B cell (primary cell): ENCODE data around the gene PLEKHS1. TPM values are rescaled to one million over a fixed set of nuclear protein-coding genes. Genes with fewer than 3 reads are reported as not detected.

Experiments used
- ATAC-seq: fragments of 200-7000 bp; cut with Tn5 transposase; one replicate; pipeline ENCODE4 v1.10.0; 2021; ENCODE audit warnings: low read depth, mild to moderate bottlenecking, moderate number of reproducible peaks, moderate library complexity
- CTCF ChIA-PET: fragments of 350-600 bp; sonication (Branson Sonifier 250); formaldehyde crosslinking; loops from one replicate; lab custom pipeline; 2021; ENCODE audit warnings: antibody characterized with exemption, inconsistent platforms; lab: Charles Lee
- POLR2A ChIA-PET: fragments of 350-600 bp; sonication (Branson Sonifier 250); formaldehyde crosslinking; loops from one replicate; lab custom pipeline; 2021; ENCODE audit warnings: antibody characterized with exemption; lab: Charles Lee
- DNase-seq: peaks from one replicate; pipeline ENCODE4 v3.0.0; 2013
- H2AFZ ChIP-seq: 2 replicates; pipeline ENCODE4 v1.6.1; 2012; ENCODE audit warnings: mild to moderate bottlenecking, low read depth, low read length; ENCODE audit not compliant: insufficient read depth, poor library complexity, severe bottlenecking
- H3K27ac ChIP-seq, 2 donors: 1 replicate in 1 of 2; 2 replicates in 1 of 2; pipeline ENCODE4 v1.5.1; 2012 to 2013; ENCODE audit warnings: low read length in 2 of 2, mild to moderate bottlenecking in 2 of 2, moderate library complexity in 1 of 2
- H3K27me3 ChIP-seq, 4 experiments: fragments of 200-600 bp in 1 of 4; sonication (generic) in 1 of 4; replicated peaks in 1 of 4; 1 replicate in 2 of 4; 2 replicates in 2 of 4; pipeline versions ENCODE4 v1.6.1 to v1.7.0; 2013 to 2016; ENCODE audit warnings: low read length in 3 of 4, mild to moderate bottlenecking in 2 of 4, mixed read lengths in 1 of 4, moderate library complexity in 1 of 4; ENCODE audit not compliant: insufficient read depth in 4 of 4, control insufficient read depth in 3 of 4; ENCODE audit errors: control extremely low read depth in 1 of 4
- H3K36me3 ChIP-seq, 2 experiments: replicated peaks in 1 of 2; 1 replicate in 1 of 2; 2 replicates in 1 of 2; pipeline versions ENCODE4 v1.6.1 to v1.7.1; 2013; ENCODE audit warnings: low read length in 1 of 2; ENCODE audit not compliant: insufficient read depth in 2 of 2, control insufficient read depth in 1 of 2; ENCODE audit errors: control extremely low read depth in 1 of 2, extremely low read depth in 1 of 2
- H3K4me1 ChIP-seq, 2 donors: fragments of 200-600 bp in 1 of 2; sonication (generic) in 1 of 2; 1 replicate in 1 of 2; 2 replicates in 1 of 2; pipeline versions ENCODE4 v1.5.1 to v1.6.1; 2013 to 2017; ENCODE audit warnings: low read length in 2 of 2; ENCODE audit not compliant: control insufficient read depth in 2 of 2, insufficient read depth in 2 of 2
- H3K4me2 ChIP-seq: replicated peaks from 2 replicates; pipeline ENCODE3; 2012; ENCODE audit warnings: mild to moderate bottlenecking, low read depth, low read length; ENCODE audit not compliant: poor library complexity, severe bottlenecking
- H3K4me3 ChIP-seq, 5 experiments: fragments of 200-600 bp in 1 of 5; sonication (generic) in 1 of 5; 1 replicate in 3 of 5; 2 replicates in 2 of 5; pipeline versions ENCODE4 v1.5.1 to v1.7.0; 2011 to 2016; ENCODE audit warnings: low read length in 4 of 5, mild to moderate bottlenecking in 4 of 5, low read depth in 2 of 5, control low read depth in 1 of 5, moderate library complexity in 1 of 5; ENCODE audit not compliant: insufficient read depth in 1 of 5; ENCODE audit errors: control extremely low read depth in 1 of 5, extremely low read depth in 1 of 5
- H3K79me2 ChIP-seq: fragments of 200-600 bp; sonication (generic); one replicate; pipeline ENCODE4 v1.6.0; 2016; ENCODE audit warnings: low read length; ENCODE audit not compliant: control insufficient read depth, insufficient read depth
- H3K9ac ChIP-seq: fragments of 200-600 bp; sonication (generic); 2 replicates; pipeline ENCODE4 v1.6.1; 2017; ENCODE audit warnings: mild to moderate bottlenecking, low read length, moderate library complexity
- H3K9me3 ChIP-seq, 3 donors: one replicate each; pipeline versions ENCODE4 v1.6.1 to v1.7.1; 2013; ENCODE audit warnings: low read length in 2 of 3; ENCODE audit not compliant: control insufficient read depth in 2 of 3, insufficient read depth in 1 of 3; ENCODE audit errors: control extremely low read depth in 1 of 3
- H4K20me1 ChIP-seq: 2 replicates; pipeline ENCODE4 v1.6.0; 2012; ENCODE audit warnings: mild to moderate bottlenecking, low read length; ENCODE audit not compliant: insufficient read depth, control insufficient read depth, poor library complexity, severe bottlenecking
- H3K27ac Mint-ChIP-seq: one replicate; pipeline ENCODE4 v1.8.0; 2021; ENCODE audit warnings: mixed read lengths
- H3K27me3 Mint-ChIP-seq: one replicate; pipeline ENCODE4 v1.8.0; 2021; ENCODE audit warnings: mixed read lengths
- H3K4me1 Mint-ChIP-seq: one replicate; pipeline ENCODE4 v1.8.0; 2021; ENCODE audit warnings: mixed read lengths
- H3K4me3 Mint-ChIP-seq: one replicate; pipeline ENCODE4 v1.8.0; 2021; ENCODE audit warnings: mixed read lengths
- H3K9me3 Mint-ChIP-seq: one replicate; pipeline ENCODE4 v1.8.0; 2022; ENCODE audit warnings: mixed read lengths; ENCODE audit not compliant: insufficient read depth
- EZH2 ChIP-seq: IDR thresholded peaks from 2 replicates; pipeline ENCODE4 v1.6.1; 2012; ENCODE audit warnings: borderline replicate concordance, low read depth, mild to moderate bottlenecking, moderate library complexity, low read length; ENCODE audit not compliant: insufficient read depth, poor library complexity, severe bottlenecking
- WGBS: methylation state at CpG from one replicate; pipeline ENCODE4 v1.1.5; 2013; ENCODE audit warnings: missing lambda C conversion rate; ENCODE audit not compliant: insufficient coverage; 5-methylcytosine and 5-hydroxymethylcytosine counted together
- intact Hi-C: fragments of 100-400 bp; cut with micrococcal nuclease; formaldehyde crosslinking; loops from one replicate; pipeline ENCODE4 v1.10.0; 2022
- polyA plus RNA-seq: library from polyadenylated mRNA; depleted of rRNA; stranded (reverse); fragments of >200 nt; gene quantifications from 2 replicates; pipeline ENCODE4 v1.2.3, GENCODE V29; 2012
- total RNA-seq, 2 donors: library from RNA; stranded (reverse); fragments of 120-200 nt in 1 of 2; gene quantifications; 1 replicate in 1 of 2; 2 replicates in 1 of 2; pipeline versions ENCODE4 v1.2.3 to v1.2.4, GENCODE V29; 2013 to 2022
- TF ChIP-seq, protein P1 (sequence below): fragments of 200-600 bp; IDR thresholded peaks from one replicate; pipeline ENCODE4 v1.8.0; 2022; ENCODE audit warnings: antibody characterized with exemption, mild to moderate bottlenecking

Gene PLEKHS1
- total and polyA plus RNA-seq, 2 donors (not counting 1 experiment from before 2014, with no cell fraction given) = 0.09 TPM; not detected in 1

DNA sequence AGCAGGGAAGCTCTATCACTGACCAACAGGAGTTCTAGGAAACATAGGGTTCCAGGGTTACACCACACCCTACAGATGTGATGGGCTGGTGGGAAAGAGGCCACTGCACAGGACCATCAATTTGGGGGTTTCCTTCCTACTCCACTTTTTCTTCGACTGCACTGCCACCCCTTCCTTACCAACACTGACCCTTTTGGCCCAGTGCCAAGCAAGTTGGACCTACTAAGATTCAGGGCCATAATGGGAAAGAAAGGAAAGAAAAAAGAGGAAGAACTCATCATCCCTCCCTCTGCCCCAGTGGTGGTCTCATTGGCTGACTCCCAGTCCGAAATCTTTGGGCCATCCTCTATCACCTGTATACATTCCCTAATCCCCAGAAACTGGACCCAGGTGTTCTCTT is 6.1 kb upstream of the PLEKHS1 start:
- CTCF ChIA-PET = no interaction called here
- Mint-ChIP-seq H3K27ac (no peak overlapping the region), H3K9me3 (peaks cover 3% of the 10 kb centered on the region), H3K27me3 (peaks cover 31% of the 10 kb centered on the region), H3K4me1 (no peaks in the 10 kb centered on the region), H3K4me3 (no peak overlapping the region)
- WGBS = no CpG with 5 or more reads among the region's 2 CpGs
- DNase-seq (no peak), ATAC-seq (no peak)
- no peak overlapping the region for H2AFZ ChIP-seq
- intact Hi-C loops = no loop called here
- H3K27ac ChIP-seq = no peak overlapping the region
- TF ChIP-seq, protein P1, sequence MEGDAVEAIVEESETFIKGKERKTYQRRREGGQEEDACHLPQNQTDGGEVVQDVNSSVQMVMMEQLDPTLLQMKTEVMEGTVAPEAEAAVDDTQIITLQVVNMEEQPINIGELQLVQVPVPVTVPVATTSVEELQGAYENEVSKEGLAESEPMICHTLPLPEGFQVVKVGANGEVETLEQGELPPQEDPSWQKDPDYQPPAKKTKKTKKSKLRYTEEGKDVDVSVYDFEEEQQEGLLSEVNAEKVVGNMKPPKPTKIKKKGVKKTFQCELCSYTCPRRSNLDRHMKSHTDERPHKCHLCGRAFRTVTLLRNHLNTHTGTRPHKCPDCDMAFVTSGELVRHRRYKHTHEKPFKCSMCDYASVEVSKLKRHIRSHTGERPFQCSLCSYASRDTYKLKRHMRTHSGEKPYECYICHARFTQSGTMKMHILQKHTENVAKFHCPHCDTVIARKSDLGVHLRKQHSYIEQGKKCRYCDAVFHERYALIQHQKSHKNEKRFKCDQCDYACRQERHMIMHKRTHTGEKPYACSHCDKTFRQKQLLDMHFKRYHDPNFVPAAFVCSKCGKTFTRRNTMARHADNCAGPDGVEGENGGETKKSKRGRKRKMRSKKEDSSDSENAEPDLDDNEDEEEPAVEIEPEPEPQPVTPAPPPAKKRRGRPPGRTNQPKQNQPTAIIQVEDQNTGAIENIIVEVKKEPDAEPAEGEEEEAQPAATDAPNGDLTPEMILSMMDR = no peak
- TF ChIP-seq EZH2 = no peak
- POLR2A ChIA-PET = no interaction called here
- peaks cover 0 to 3% (median 0%) of the 10 kb centered on the region in 3 donors for H3K9me3 ChIP-seq
- H4K20me1 ChIP-seq = no peaks in the 10 kb centered on the region
- no peak overlapping the region for H3K4me2 ChIP-seq
- H3K9ac ChIP-seq = no peak overlapping the region
- H3K4me1 ChIP-seq = no peaks in the 10 kb centered on the region
- H3K79me2 ChIP-seq = no peaks in the 10 kb centered on the region
- peaks cover 0 to 4% (median 0%) of the 10 kb centered on the region in 4 experiments for H3K27me3 ChIP-seq
- no peaks in the 10 kb centered on the region for H3K36me3 ChIP-seq
- no peak overlapping the region for H3K4me3 ChIP-seq

DNA sequence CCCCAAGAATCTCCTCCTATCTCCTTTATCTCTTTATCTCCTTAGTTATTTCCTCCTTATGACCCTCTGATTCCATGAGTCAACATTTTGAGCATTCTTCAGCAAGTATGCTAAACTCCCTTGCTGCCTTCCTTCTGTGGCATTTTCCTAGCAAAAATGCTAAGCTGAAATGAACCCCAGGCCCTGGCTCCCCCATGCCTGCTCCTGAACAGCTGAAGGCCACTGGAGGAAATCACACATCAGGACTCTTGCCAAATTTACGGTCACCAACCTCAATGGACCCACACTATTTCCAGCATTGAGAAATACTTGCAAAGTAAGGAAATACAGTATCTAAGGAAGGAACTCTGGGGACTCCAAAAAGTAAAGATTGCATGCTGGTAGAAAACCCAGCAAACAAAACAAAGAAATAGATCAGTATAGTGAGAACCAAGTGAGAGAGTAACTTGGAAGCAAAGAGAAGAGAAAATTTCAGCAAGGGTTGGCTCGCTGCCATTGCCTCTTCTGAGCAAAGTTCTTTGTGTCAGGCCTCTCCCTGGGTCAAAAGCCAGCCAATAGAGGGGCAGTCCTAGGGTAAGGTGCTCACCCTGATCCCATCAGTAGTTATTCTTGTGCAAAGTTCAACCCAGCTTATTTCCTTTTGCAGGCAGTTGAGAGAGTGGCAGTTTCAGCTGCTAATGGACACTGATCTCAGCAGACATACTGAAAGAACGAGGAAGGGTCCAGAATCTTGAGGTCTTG is 5.1 kb upstream of the PLEKHS1 start:
- no peaks in the 10 kb centered on the region for H3K4me1 Mint-ChIP-seq
- Histone ChIP-seq H4K20me1 (no peaks in the 10 kb centered on the region), H2AFZ (no peak overlapping the region), H3K4me2 (no peak overlapping the region), H3K27me3 (peaks cover 0 to 4% (median 0%) of the 10 kb centered on the region in 4 experiments), H3K27ac (no peak overlapping the region), H3K9me3 (peaks cover 0 to 3% (median 0%) of the 10 kb centered on the region in 3 donors), H3K79me2 (no peaks in the 10 kb centered on the region), H3K36me3 (no peaks in the 10 kb centered on the region), H3K9ac (no peak overlapping the region), H3K4me1 (no peaks in the 10 kb centered on the region), H3K4me3 (no peak overlapping the region)
- 53% methylated on average over 2 of the region's 3 CpGs for WGBS
- H3K4me3 Mint-ChIP-seq = no peak overlapping the region
- ChIA-PET CTCF (no interaction called here), POLR2A (no interaction called here)
- H3K27me3 Mint-ChIP-seq = peaks cover 33% of the 10 kb centered on the region
- no peak for TF ChIP-seq EZH2
- TF ChIP-seq, protein P1 = no peak
- ATAC-seq (no peak), DNase-seq (no peak)
- no peak overlapping the region for H3K27ac Mint-ChIP-seq
- intact Hi-C loops = no loop called here
- H3K9me3 Mint-ChIP-seq = peaks cover 3% of the 10 kb centered on the region
